Uterus (tissue), 2 donors: Measurements from ENCODE around the gene ANKRD6.

Source experiments
- CTCF ChIP-seq, 4 experiments: fragments of 200-600 bp in 2 of 4; fragments of 450-650 bp in 2 of 4; sonication (generic) in 2 of 4; IDR thresholded peaks; one replicate each; pipeline ENCODE4 v1.5.1; 2016 to 2019; ENCODE audit warnings: antibody characterized with exemption in 4 of 4, mild to moderate bottlenecking in 2 of 4, moderate library complexity in 1 of 4
- POLR2A ChIP-seq, 2 donors: fragments of 450-650 bp; IDR thresholded peaks; one replicate each; pipeline ENCODE4 v1.6.1; 2016; ENCODE audit warnings: antibody characterized with exemption in 2 of 2, mild to moderate bottlenecking in 1 of 2, moderate library complexity in 1 of 2

- TF ChIP-seq CTCF (IDR thresholded peaks at IDR 0.05): peak; percentile 80 to 99 (median 98)
- TF ChIP-seq POLR2A (IDR thresholded peaks at IDR 0.05): no peak
Observed at GRCh38 chr6:89432875-89433251, at the start of gene ANKRD6.
